ENCODE data around the gene ASRGL1.

DNA sequence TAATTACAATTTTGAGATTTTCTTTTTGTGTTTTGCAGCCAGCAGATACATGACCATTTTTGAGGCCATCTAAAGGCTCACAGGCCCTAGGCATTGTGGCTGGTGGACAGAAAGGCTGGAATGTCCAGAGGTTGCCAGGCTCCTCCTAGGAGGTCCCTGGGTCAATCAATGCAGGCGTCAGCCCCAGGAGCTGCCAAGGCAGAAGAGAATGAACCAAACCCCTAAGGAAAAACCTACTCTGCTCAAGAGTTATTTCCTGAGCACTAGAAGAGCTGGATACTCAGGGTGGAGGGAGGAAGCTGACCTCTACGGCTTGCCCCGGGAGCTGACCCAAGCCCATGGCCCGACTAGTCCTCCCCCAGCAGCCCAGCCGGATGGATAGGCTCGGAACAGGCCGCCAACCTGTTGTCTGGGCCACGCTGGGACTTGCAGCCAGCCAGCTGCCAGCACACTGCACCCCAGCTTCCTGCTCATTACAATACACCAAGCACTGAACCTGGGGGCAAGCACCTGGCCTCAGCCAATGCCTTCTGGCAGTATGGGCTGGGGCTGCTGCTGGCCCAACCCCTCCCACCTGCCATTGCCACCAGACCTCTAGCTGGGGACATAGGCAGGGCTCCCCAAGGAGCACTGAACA lies 75.9 kb downstream of the ASRGL1 start:
- TF ChIP-seq, protein P1, sequence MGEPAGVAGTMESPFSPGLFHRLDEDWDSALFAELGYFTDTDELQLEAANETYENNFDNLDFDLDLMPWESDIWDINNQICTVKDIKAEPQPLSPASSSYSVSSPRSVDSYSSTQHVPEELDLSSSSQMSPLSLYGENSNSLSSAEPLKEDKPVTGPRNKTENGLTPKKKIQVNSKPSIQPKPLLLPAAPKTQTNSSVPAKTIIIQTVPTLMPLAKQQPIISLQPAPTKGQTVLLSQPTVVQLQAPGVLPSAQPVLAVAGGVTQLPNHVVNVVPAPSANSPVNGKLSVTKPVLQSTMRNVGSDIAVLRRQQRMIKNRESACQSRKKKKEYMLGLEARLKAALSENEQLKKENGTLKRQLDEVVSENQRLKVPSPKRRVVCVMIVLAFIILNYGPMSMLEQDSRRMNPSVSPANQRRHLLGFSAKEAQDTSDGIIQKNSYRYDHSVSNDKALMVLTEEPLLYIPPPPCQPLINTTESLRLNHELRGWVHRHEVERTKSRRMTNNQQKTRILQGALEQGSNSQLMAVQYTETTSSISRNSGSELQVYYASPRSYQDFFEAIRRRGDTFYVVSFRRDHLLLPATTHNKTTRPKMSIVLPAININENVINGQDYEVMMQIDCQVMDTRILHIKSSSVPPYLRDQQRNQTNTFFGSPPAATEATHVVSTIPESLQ (CRISPR knock-in tag; IDR thresholded peaks at IDR 0.05), result no peak
- no peak for TF ChIP-seq ZNF423 (CRISPR knock-in tag; IDR thresholded peaks at IDR 0.05)
- no peak for TF ChIP-seq CTCF (IDR thresholded peaks at IDR 0.05)
- no peak for TF ChIP-seq FOXP1 (CRISPR knock-in tag; IDR thresholded peaks at IDR 0.05; ENCODE audit: borderline replicate concordance)
- TF ChIP-seq NFYB (CRISPR knock-in tag; conservative IDR thresholded peaks at IDR 0.05; ENCODE audit: low read depth), result no peak
- no peak for TF ChIP-seq JUN (CRISPR knock-in tag; IDR thresholded peaks at IDR 0.05)
- TF ChIP-seq CBFB (CRISPR knock-in tag; IDR thresholded peaks at IDR 0.05; ENCODE audit: low read depth), result no peak
- no peak for TF ChIP-seq OVOL2 (CRISPR knock-in tag; IDR thresholded peaks at IDR 0.05; ENCODE audit: borderline replicate concordance)
- TF ChIP-seq MAX (CRISPR knock-in tag; IDR thresholded peaks at IDR 0.05), result no peak
- TF ChIP-seq, protein P2, sequence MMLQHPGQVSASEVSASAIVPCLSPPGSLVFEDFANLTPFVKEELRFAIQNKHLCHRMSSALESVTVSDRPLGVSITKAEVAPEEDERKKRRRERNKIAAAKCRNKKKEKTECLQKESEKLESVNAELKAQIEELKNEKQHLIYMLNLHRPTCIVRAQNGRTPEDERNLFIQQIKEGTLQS (CRISPR knock-in tag; conservative IDR thresholded peaks at IDR 0.05), result no peak
- no peak for TF ChIP-seq ZNF232 (CRISPR knock-in tag; IDR thresholded peaks at IDR 0.05)

Measured in WTC11 (cell line).